ENCODE data around the gene NANS. TPM values are rescaled to one million over a fixed set of nuclear protein-coding genes. Genes with fewer than 3 reads are reported as not detected.
A peak's percentile ranks its signal among the peaks of the same experiment; 100 is the strongest.

NANS gene
- polyA plus RNA-seq, 3 donors = 39.6 to 41.2 (median 41.1) TPM

DNA sequence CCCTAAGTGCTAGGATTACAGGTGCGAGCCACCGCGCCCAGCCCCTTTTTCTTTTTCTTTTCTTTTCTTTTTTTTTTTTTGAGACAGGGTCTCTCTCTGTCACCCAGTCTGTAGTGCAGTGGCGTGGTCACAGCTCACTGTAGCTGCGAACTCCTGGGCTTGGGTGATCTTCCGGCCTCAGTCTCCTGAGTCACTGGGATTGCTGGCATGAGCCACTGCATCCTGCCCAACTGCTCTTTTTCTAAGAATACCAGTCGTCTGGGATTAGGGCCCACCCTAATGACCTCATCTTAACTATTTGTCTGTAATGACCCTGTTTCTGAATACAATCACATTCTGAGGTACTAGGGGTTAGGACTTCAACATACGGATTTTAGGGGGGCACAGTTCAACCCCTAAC, 34.1 kb upstream of the NANS start:
- DNase-seq (ENCODE audit: extremely low read depth in 1 of 11, low read depth in 9 of 11, low spot score in 4 of 11) = no peak

GRCh38 chr9:98024702-98025101, 31.8 kb upstream of the NANS start:
- no peak for DNase-seq (ENCODE audit: extremely low read depth in 1 of 11, low read depth in 9 of 11, low spot score in 4 of 11)

DNA sequence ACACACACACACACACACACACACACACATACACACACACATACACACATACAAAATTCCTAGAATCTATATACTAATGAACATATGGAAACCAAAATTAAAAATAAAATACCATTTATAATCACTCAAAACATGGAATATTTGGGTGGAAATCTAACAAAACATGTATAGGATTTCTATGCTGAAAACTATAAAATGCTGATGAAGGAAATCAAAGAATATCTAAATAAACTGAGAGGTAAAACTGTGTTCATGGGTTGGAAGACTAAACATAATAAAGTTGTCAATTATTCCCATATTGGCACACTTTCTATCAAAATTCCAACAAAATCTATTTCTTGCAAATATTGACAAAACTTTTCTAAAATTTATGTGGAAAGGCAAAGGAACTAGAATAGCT, 25.4 kb upstream of the NANS start:
- DNase-seq (ENCODE audit: extremely low read depth in 1 of 11, low read depth in 9 of 11, low spot score in 4 of 11) = no peak

GRCh38 chr9:98031935-98032334, 24.6 kb upstream of the NANS start:
- DNase-seq (ENCODE audit: extremely low read depth in 1 of 11, low read depth in 9 of 11, low spot score in 4 of 11) = no peak

DNA sequence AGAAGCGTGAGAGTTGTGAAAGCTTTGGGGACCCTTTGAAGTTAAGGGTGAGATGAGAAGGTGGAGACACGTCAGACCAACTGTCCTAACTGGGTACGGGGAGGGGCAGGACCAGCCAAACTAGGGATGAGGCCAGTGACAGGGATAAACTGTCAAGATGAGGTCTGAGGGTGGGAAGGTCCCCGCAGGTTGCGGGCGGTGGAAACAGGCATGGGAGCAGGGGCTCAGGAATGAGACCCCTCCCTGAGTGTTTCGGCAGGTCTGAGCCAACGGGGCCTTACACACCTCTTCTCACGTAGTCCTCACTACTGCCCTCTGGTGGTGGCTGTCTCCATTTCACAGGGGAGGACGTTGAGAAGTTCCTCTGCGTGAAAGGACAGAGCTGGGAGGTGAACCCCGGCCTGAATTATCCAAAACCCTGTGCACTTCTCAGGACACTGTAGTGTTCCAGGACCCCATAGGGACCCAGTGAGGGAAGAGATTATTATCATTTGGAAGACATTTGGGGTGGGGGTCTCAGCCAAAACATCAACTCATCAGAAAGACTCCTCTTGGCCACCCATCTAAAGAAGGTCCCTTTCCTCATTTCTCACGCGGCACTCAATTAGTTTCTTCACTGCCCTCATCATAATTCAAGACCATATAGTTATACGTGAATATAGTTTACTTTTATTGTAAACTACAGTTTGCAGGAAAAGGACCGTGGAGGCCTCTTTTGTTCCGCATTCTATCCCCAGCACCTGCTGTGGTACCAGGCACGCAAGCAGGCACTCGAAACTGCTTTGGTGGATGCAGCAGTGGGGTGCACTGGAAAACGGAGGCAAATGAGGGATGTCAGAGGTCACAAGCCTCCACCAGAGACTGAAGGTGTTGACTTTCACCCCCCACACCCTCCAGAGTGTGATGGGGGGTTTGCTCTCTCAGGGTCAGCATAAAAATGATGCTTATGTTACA, 21.7 kb upstream of the NANS start:
- peak in 9 of 11 donors; percentile 45 to 68 (median 61) for DNase-seq (ENCODE audit: extremely low read depth in 1 of 11, low read depth in 9 of 11, low spot score in 4 of 11)

DNA sequence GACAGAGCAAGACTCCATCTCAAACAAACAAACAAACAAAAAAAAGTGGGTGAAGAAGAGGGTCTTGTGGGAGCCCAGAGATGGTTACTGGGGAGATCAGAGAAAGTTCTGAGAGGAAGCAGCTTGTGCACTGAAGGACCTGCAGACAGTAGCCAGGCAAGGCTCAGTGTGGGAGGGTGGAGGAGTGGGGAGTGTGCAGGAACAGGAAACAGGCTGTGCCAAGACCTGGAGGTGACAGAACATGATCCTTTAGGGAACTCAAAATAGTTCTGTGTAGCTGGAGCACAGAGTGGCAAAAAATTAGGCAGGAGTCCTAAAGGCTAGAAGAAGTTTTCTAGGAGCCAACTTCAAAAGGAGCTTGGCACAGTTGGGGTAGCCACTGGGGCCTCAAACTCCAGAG, 19.2 kb upstream of the NANS start:
- no peak for DNase-seq (ENCODE audit: extremely low read depth in 1 of 11, low read depth in 9 of 11, low spot score in 4 of 11)

DNA sequence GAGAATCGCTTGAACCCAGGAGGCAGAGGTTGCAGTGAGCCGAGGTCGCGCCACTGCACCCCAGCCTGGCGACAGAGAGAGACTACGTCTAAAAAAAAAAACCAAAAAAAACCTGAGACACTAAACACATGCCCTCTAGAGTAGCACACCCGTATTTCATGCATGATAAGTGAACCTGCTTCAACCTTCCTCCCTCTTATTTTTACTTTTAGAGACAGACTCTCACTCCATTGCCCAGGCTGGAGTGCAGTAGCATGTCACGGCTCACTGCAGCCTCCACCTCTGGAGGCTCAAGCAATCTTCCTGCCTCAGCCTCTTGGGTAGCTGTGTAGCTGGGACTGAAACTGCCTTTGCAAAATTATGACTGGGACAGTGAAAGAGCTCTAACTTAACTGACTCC, 17.6 kb upstream of the NANS start:
- no peak for DNase-seq (ENCODE audit: extremely low read depth in 1 of 11, low read depth in 9 of 11, low spot score in 4 of 11)

DNA sequence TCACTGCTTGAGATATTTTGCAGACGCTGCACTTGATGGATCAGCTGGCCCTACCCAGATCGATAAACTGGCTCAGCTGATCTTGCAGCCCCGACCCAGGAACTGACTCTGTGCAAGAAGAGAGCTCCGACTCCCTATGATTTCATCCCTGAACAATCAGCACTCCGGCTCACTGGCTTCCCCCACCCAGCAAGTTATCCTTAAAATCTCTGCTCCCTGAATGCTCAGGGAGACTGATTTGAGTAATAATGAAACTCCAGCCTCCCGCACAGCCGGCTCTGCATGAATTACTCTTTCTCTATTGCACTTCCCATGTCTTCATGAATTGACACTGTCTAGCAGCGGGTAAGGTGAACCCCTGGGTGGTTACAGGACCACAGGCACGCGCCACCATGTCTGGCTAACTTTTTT, 16.9 kb upstream of the NANS start:
- DNase-seq (ENCODE audit: extremely low read depth in 1 of 11, low read depth in 9 of 11, low spot score in 4 of 11) = no peak

- DNase-seq (ENCODE audit: extremely low read depth in 1 of 11, low read depth in 9 of 11, low spot score in 4 of 11) = no peak
These were observed 16.3 kb upstream of the NANS start for GRCh38 chr9:98040212-98040611.

DNA sequence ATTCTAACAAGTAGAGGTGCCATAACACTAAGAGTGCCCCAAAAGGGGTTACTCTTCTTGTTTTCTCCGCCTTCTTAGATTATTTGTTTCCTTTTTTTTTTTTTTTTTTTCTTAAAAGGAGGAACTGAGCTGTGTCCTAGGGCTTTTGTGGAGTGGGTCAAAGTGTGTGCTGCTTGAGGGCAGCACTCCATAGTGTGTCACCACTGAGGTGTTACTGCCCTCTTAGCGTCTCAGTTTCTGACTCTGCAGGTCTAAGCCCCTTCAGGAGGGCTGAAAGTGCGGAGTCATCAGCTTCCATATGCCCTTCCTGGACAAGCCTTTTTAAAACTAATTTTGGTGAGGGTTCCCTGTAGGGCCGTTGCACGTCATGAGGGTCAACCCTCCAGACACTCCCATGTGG, 12.6 kb upstream of the NANS start:
- no peak for DNase-seq (ENCODE audit: extremely low read depth in 1 of 11, low read depth in 9 of 11, low spot score in 4 of 11)

- no peak for DNase-seq (ENCODE audit: extremely low read depth in 1 of 11, low read depth in 9 of 11, low spot score in 4 of 11)
These were observed 11.0 kb upstream of the NANS start for GRCh38 chr9:98045234-98046179.

DNA sequence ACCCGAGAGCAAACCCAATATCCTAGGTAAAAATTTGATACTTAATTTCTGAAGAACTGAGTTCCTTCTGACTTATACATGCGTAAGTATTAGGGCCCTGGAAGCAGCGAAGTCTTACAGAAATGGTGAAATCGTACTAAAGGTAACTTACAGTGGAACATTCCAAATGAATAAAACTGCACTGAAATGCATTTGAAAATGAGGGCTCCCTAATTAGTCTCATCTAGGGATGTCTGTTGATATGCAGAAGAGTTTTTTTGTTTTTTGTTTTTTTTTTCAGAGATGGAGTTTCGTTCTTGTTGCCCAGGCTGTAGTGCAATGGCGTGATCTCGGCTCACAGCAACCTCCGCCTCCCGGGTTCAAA, 10.4 kb upstream of the NANS start:
- no peak for DNase-seq (ENCODE audit: extremely low read depth in 1 of 11, low read depth in 9 of 11, low spot score in 4 of 11)

DNA sequence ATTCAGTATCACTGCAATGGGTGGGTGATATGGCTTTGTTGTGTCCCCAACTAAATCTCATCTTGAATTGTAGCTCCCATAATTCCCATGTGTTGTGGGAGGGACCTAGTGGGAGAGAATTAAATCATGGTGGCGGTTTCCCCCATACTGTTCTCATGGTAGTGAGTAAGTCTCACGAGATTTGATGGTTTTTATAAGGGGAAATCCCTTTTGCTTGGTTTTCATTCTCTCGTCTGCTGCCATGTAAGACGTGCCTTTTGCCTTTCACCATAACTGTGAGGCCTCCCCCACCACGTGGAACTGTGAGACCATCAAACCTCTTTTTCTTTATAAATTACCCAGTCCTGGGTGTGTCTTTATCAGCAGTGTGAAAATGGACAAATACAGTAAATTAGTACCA, 9.5 kb upstream of the NANS start:
- no peak for DNase-seq (ENCODE audit: extremely low read depth in 1 of 11, low read depth in 9 of 11, low spot score in 4 of 11)

DNA sequence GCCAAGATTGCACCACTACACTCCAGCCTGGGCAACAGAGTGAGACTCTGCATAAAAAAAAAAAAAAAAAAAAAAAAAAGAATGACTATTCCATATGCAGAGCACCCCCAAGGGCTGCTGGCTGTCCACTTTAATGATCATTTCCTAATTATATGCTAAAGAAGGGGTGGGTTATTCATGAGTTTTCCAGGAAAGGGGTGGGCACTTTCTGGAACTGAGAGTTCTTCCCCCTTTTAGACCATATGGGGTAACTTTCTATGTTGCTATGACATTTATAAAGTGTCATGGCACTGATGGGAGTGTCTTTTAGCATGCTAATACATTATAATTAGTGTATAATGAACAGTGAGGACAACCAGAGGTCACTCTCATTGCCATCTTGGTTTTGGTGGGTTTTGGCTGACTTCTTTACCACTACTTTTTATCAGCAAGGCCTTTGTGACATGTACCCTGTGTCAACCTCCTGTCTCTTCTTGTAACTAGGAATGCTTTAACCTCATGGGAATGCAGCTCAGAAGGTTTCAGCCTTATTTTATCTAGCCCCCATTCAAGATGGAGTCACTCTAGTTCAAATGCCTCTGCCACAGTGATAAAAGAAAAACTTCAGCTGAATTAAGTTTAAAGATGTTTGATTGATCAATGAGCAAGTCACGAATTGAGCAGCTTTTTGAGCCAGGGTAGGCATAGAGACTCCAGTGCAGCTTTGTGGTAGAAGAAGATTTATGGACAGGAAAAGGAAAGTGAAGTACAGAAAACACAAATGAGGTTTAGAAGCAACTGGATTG, 7.1 kb upstream of the NANS start:
- no peak for DNase-seq (ENCODE audit: extremely low read depth in 1 of 11, low read depth in 9 of 11, low spot score in 4 of 11)

DNA sequence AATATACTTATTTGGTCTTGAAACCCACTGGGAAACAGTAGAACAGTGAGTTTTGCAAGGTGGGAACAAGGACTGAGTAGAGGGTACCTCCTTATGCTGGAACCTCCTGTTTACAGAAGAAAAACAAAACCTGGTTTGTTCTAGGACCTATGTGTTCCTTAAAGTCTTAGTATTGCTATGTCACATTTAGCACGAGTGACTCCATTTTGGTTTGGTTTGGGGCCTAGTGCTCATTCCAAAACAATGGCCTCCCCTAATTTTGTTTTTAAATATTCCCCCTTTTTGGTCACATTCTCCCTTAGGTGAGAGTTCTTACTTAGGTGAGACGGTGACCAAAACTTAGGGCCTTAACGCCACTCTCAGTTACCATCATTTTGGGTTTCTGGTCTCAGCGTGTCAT, 6.2 kb upstream of the NANS start:
- no peak for DNase-seq (ENCODE audit: extremely low read depth in 1 of 11, low read depth in 9 of 11, low spot score in 4 of 11)

DNA sequence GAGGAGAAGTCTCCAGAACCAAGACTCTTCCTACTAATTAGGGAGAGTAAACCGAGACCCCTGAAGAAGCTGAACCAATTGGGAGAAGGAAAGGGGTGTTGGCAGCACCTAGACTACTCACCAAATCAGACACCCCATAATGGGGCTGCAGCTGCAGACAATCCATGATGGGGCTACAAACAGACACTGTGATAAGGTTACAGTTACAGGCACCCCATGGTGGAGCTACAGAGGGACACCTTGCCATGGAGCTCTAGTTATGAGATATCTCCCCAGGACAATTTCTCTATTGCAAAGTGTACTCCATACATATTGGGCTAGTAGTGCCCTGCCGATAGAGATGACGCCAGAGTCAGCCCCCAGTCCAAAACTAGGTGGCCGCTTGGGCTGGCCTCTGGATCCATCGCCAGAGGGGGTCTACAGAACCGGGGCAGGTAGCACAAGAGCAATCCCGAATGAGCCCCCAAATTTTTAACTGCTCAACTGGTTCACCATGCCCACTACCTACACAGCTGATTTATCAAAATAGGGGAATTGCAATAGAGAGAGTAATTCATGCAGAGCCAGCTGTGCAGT, 2.1 kb upstream of the NANS start:
- DNase-seq (ENCODE audit: extremely low read depth in 1 of 11, low read depth in 9 of 11, low spot score in 4 of 11) = no peak

- DNase-seq (ENCODE audit: extremely low read depth in 1 of 11, low read depth in 9 of 11, low spot score in 4 of 11) = peak in 6 of 11 donors; percentile 6 to 30 (median 22)
These were observed 737 bp downstream of the NANS start for GRCh38 chr9:98057138-98057799.

GRCh38 chr9:98062161-98062560, 5.6 kb downstream of the NANS start:
- no peak for DNase-seq (ENCODE audit: extremely low read depth in 1 of 11, low read depth in 9 of 11, low spot score in 4 of 11)

Data from renal cortex interstitium (tissue), 11 donors.